DMS79 (cell line): ENCODE data around the gene UBE2G2.

Source experiments
- DNase-seq: peaks from one replicate; lab custom pipeline; 2025; lab: John Stamatoyannopoulos, UW

UBE2G2 gene

GRCh38 chr21:44749759-44750674 lies 51.6 kb downstream of the UBE2G2 start:
- no peak for DNase-seq

- no peak for DNase-seq
These were observed 52.4 kb downstream of the UBE2G2 start for GRCh38 chr21:44749116-44749758.

- DNase-seq = no peak
These were observed 53.0 kb downstream of the UBE2G2 start for GRCh38 chr21:44748621-44749020.

- no peak for DNase-seq
These were observed 59.0 kb downstream of the UBE2G2 start for GRCh38 chr21:44742418-44743153.

- no peak for DNase-seq
These were observed 59.7 kb downstream of the UBE2G2 start for GRCh38 chr21:44741921-44742320.

- DNase-seq = no peak
These were observed 60.9 kb downstream of the UBE2G2 start for GRCh38 chr21:44740742-44741141.

- no peak for DNase-seq
These were observed 62.3 kb downstream of the UBE2G2 start for GRCh38 chr21:44739316-44739715.

- DNase-seq = no peak
These were observed 63.0 kb downstream of the UBE2G2 start for GRCh38 chr21:44738621-44739020.

GRCh38 chr21:44737706-44738354 lies 63.8 kb downstream of the UBE2G2 start:
- no peak for DNase-seq

GRCh38 chr21:44736291-44737004 lies 65.2 kb downstream of the UBE2G2 start:
- no peak for DNase-seq

- no peak for DNase-seq
These were observed 65.8 kb downstream of the UBE2G2 start for GRCh38 chr21:44735821-44736220.

- DNase-seq = no peak
These were observed 66.8 kb downstream of the UBE2G2 start for GRCh38 chr21:44734841-44735240.

GRCh38 chr21:44734026-44734745 lies 67.4 kb downstream of the UBE2G2 start:
- no peak for DNase-seq

- no peak for DNase-seq
These were observed 68.7 kb downstream of the UBE2G2 start for GRCh38 chr21:44732956-44733355.

- no peak for DNase-seq
These were observed 69.4 kb downstream of the UBE2G2 start for GRCh38 chr21:44732263-44732662.

- no peak for DNase-seq
These were observed 70.6 kb downstream of the UBE2G2 start for GRCh38 chr21:44730951-44731579.

- DNase-seq = no peak
These were observed 71.6 kb downstream of the UBE2G2 start for GRCh38 chr21:44730028-44730395.

- DNase-seq = no peak
These were observed 72.1 kb downstream of the UBE2G2 start for GRCh38 chr21:44729336-44730027.

- no peak for DNase-seq
These were observed 72.9 kb downstream of the UBE2G2 start for GRCh38 chr21:44728716-44729115.

GRCh38 chr21:44727757-44728156 lies 73.9 kb downstream of the UBE2G2 start:
- DNase-seq = no peak
